Effector memory CD8-positive, alpha-beta T cell (primary cell): ENCODE data around the gene NOS3.

Experiments
- ATAC-seq: fragments of 150-1000 bp; cut with Tn5 transposase; replicated peaks from 2 replicates; pipeline ENCODE4 v1.10.0; 2021; ENCODE audit warnings: mild to moderate bottlenecking, moderate library complexity
- DNase-seq, 3 experiments: peaks; one replicate each; pipeline ENCODE4 v3.0.0; 2021
- H3K27ac Mint-ChIP-seq, 2 donors: one replicate each; pipeline ENCODE4 v1.8.0; 2022; ENCODE audit warnings: mild to moderate bottlenecking in 2 of 2, mixed read lengths in 2 of 2, moderate library complexity in 2 of 2
- H3K27me3 Mint-ChIP-seq, 2 donors: one replicate each; pipeline ENCODE4 v1.8.0; 2022; ENCODE audit warnings: mixed read lengths in 2 of 2
- H3K36me3 Mint-ChIP-seq: one replicate; pipeline ENCODE4 v1.8.0; 2022; ENCODE audit warnings: mild to moderate bottlenecking, moderate library complexity, mixed read lengths; ENCODE audit not compliant: insufficient read depth
- H3K4me1 Mint-ChIP-seq, 2 donors: one replicate each; pipeline ENCODE4 v1.8.0; 2022; ENCODE audit warnings: low read depth in 2 of 2, mixed read lengths in 2 of 2
- H3K4me3 Mint-ChIP-seq, 2 donors: one replicate each; pipeline ENCODE4 v1.8.0; 2022; ENCODE audit warnings: mild to moderate bottlenecking in 2 of 2, mixed read lengths in 2 of 2, moderate library complexity in 2 of 2
- H3K9me3 Mint-ChIP-seq, 2 donors: one replicate each; pipeline ENCODE4 v1.8.0; 2022; ENCODE audit warnings: mixed read lengths in 2 of 2

NOS3 gene

GRCh38 chr7:150997817-150998216 lies 7.0 kb downstream of the NOS3 start:
- no peaks in the 10 kb centered on the region for H3K9me3 Mint-ChIP-seq
- no peak overlapping the region for H3K4me3 Mint-ChIP-seq
- ATAC-seq: no peak
- peaks cover 18% of the 10 kb centered on the region for H3K36me3 Mint-ChIP-seq
- peak overlapping the region in 1 of 2 donors; percentile 49 for H3K27ac Mint-ChIP-seq
- no peak for DNase-seq
- peaks cover 0 to 10% of the 10 kb centered on the region in 2 donors for H3K27me3 Mint-ChIP-seq
- peaks cover 7 to 32% of the 10 kb centered on the region in 2 donors for H3K4me1 Mint-ChIP-seq

DNA sequence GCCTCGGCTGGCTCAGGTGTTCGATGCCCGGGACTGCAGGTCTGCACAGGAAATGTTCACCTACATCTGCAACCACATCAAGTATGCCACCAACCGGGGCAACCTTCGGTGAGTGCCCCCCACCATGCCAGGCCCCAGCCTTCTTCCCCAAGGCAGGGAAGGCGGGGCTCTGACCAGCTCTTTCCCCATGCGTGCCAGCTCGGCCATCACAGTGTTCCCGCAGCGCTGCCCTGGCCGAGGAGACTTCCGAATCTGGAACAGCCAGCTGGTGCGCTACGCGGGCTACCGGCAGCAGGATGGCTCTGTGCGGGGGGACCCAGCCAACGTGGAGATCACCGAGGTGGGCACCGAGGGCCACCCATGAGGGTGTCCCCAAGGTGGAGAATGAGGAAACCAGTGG lies 7.5 kb downstream of the NOS3 start:
- H3K36me3 Mint-ChIP-seq: peaks cover 18% of the 10 kb centered on the region
- DNase-seq (no peak), ATAC-seq (no peak)
- H3K9me3 Mint-ChIP-seq: no peaks in the 10 kb centered on the region
- no peak overlapping the region for H3K4me3 Mint-ChIP-seq
- H3K27me3 Mint-ChIP-seq: peaks cover 0 to 7% of the 10 kb centered on the region in 2 donors
- H3K4me1 Mint-ChIP-seq: peaks cover 7 to 30% of the 10 kb centered on the region in 2 donors
- H3K27ac Mint-ChIP-seq: peak overlapping the region in 1 of 2 donors; percentile 49

GRCh38 chr7:150999001-150999400 lies 8.2 kb downstream of the NOS3 start:
- ATAC-seq: no peak
- Mint-ChIP-seq H3K4me1 (peaks cover 7 to 27% of the 10 kb centered on the region in 2 donors), H3K36me3 (peaks cover 18% of the 10 kb centered on the region), H3K27me3 (peaks cover 0 to 7% of the 10 kb centered on the region in 2 donors), H3K4me3 (no peak overlapping the region), H3K9me3 (no peaks in the 10 kb centered on the region), H3K27ac (peak overlapping the region; percentile 66 to 71)
- no peak for DNase-seq

- peaks cover 18% of the 10 kb centered on the region for H3K36me3 Mint-ChIP-seq
- ATAC-seq: peak; percentile 83
- H3K27ac Mint-ChIP-seq: peak overlapping the region; percentile 66 to 71
- no peak overlapping the region for H3K4me3 Mint-ChIP-seq
- peaks cover 0 to 7% of the 10 kb centered on the region in 2 donors for H3K27me3 Mint-ChIP-seq
- no peaks in the 10 kb centered on the region for H3K9me3 Mint-ChIP-seq
- peak; percentile 40 to 52 (median 47) for DNase-seq
- peaks cover 7 to 24% of the 10 kb centered on the region in 2 donors for H3K4me1 Mint-ChIP-seq
Measured at GRCh38 chr7:150999497-151000230, 8.8 kb downstream of the NOS3 start.

GRCh38 chr7:151000897-151001495 lies 10.2 kb downstream of the NOS3 start:
- Mint-ChIP-seq H3K4me1 (peaks cover 7 to 22% of the 10 kb centered on the region in 2 donors), H3K4me3 (no peak overlapping the region), H3K27ac (peak overlapping the region in 1 of 2 donors; percentile 21), H3K27me3 (peaks cover 0 to 7% of the 10 kb centered on the region in 2 donors), H3K36me3 (peaks cover 18% of the 10 kb centered on the region), H3K9me3 (no peaks in the 10 kb centered on the region)
- DNase-seq: no peak
- ATAC-seq: no peak

DNA sequence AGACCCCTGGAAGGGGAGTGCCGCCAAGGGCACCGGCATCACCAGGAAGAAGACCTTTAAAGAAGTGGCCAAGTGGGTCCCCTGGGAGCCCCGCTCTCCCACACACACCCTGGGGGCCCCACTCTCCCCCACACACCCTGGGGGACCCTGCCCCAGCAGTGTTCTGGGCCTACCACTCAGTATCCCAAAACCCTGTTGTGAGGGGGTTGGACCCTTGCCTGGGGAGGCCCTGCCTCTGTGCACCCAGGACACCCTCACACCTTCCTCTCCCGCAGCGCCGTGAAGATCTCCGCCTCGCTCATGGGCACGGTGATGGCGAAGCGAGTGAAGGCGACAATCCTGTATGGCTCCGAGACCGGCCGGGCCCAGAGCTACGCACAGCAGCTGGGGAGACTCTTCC lies 10.7 kb downstream of the NOS3 start:
- no peak for DNase-seq
- Mint-ChIP-seq H3K27me3 (peaks cover 0 to 7% of the 10 kb centered on the region in 2 donors), H3K4me1 (peaks cover 7 to 22% of the 10 kb centered on the region in 2 donors), H3K27ac (no peak overlapping the region), H3K36me3 (peaks cover 18% of the 10 kb centered on the region), H3K9me3 (no peaks in the 10 kb centered on the region), H3K4me3 (no peak overlapping the region)
- ATAC-seq: no peak

GRCh38 chr7:151003572-151003971 lies 12.8 kb downstream of the NOS3 start:
- no peaks in the 10 kb centered on the region for H3K9me3 Mint-ChIP-seq
- H3K36me3 Mint-ChIP-seq: peaks cover 15% of the 10 kb centered on the region
- no peak overlapping the region for H3K4me3 Mint-ChIP-seq
- ATAC-seq: no peak
- no peak overlapping the region for H3K27ac Mint-ChIP-seq
- no peaks in the 10 kb centered on the region for H3K27me3 Mint-ChIP-seq
- H3K4me1 Mint-ChIP-seq: peaks cover 15 to 26% of the 10 kb centered on the region in 2 donors
- DNase-seq: no peak

DNA sequence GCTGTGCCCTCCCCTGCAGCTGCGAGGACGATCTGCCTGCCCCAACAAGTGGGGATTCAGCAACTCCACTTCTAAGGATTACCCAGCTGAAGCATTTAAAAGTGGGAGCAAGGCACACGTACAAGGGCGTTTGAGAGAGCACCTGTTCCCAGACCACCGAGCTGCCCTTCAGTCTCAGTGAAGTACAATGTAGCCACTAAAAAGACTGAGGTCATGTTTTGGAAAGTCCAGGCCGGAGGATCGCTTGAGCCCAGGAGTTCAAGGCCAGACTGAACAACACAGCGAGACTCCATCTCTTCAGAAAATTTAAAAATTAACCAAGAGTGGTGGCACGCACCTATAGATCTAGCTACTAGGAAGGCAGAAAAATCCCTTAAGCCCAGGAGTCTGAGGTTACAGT lies 14.7 kb downstream of the NOS3 start:
- Mint-ChIP-seq H3K9me3 (no peaks in the 10 kb centered on the region), H3K4me1 (peaks cover 21 to 25% of the 10 kb centered on the region in 2 donors), H3K36me3 (peaks cover 4% of the 10 kb centered on the region), H3K27ac (no peak overlapping the region), H3K4me3 (peak overlapping the region in 1 of 2 donors; percentile 27), H3K27me3 (no peaks in the 10 kb centered on the region)
- ATAC-seq: no peak
- no peak for DNase-seq

- no peak for ATAC-seq
- Mint-ChIP-seq H3K27me3 (no peaks in the 10 kb centered on the region), H3K4me1 (peaks cover 28 to 30% of the 10 kb centered on the region in 2 donors), H3K9me3 (no peaks in the 10 kb centered on the region), H3K36me3 (peaks cover 7% of the 10 kb centered on the region), H3K4me3 (peak overlapping the region in 1 of 2 donors; percentile 75), H3K27ac (peak overlapping the region in 1 of 2 donors; percentile 88)
- no peak for DNase-seq
Measured at GRCh38 chr7:151006590-151007300, 15.9 kb downstream of the NOS3 start.

GRCh38 chr7:151007469-151007898 lies 16.7 kb downstream of the NOS3 start:
- peaks cover 34 to 37% of the 10 kb centered on the region in 2 donors for H3K4me1 Mint-ChIP-seq
- DNase-seq (no peak), ATAC-seq (no peak)
- H3K9me3 Mint-ChIP-seq: no peaks in the 10 kb centered on the region
- H3K27ac Mint-ChIP-seq: peak overlapping the region; percentile 82 to 88
- H3K36me3 Mint-ChIP-seq: peaks cover 13% of the 10 kb centered on the region
- H3K27me3 Mint-ChIP-seq: no peaks in the 10 kb centered on the region
- H3K4me3 Mint-ChIP-seq: peak overlapping the region; percentile 75 to 84

DNA sequence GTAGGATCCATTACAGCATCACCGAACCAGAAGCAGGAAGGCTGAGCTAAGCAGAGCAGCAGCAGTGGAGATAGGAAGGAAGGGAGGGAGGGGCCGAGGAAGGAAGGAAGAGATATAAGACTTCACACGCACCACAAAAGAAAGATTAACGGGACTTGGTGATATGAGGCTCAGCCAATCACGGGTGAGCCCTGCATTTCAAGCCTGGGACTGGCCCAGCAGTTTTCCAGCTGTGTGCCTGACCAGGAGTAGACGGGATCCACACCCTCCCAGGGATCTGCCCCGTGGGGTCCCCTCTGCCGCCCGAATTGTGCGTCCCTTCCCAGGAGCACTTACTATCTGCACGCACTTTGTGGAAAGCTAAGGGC lies 17.3 kb downstream of the NOS3 start:
- Mint-ChIP-seq H3K27ac (peak overlapping the region; percentile 82 to 88), H3K36me3 (peaks cover 13% of the 10 kb centered on the region), H3K4me1 (peaks cover 37 to 41% of the 10 kb centered on the region in 2 donors), H3K4me3 (peak overlapping the region; percentile 75 to 84), H3K9me3 (no peaks in the 10 kb centered on the region), H3K27me3 (no peaks in the 10 kb centered on the region)
- peak; percentile 42 for ATAC-seq
- DNase-seq: no peak

DNA sequence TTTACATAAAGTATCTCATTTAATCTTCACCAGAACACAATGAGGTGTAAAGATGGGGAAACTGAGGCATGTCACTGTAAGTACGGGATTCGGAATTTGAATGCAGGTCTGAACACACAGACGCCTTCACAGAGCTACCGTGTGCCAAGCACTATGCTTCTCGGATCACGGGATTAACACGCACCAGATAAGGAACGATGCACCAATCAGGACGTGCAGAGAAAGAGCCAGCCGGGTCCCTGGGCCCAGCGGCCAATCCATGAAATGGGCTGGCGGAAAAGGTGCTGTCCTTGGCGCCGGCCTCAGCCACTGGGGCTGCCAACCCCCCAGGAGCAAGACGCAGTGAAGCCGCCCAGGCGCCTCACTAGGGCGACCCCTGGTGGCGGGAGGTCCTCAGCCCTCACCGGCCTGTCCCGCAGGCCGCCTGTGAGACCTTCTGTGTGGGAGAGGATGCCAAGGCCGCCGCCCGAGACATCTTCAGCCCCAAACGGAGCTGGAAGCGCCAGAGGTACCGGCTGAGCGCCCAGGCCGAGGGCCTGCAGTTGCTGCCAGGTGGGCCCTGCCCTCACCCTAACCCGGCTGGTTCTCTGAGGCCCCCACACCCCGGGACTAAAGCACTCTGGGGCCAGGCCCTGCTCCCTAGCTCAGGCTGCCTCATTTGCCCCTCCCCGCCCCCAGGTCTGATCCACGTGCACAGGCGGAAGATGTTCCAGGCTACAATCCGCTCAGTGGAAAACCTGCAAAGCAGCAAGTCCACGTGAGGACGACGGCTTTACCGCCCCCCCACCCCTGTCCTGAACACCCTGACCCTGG lies 17.9 kb downstream of the NOS3 start:
- peaks cover 39 to 41% of the 10 kb centered on the region in 2 donors for H3K4me1 Mint-ChIP-seq
- H3K27me3 Mint-ChIP-seq: no peaks in the 10 kb centered on the region
- peaks cover 16% of the 10 kb centered on the region for H3K36me3 Mint-ChIP-seq
- peak; percentile 57 for ATAC-seq
- H3K27ac Mint-ChIP-seq: peak overlapping the region; percentile 82 to 88
- H3K4me3 Mint-ChIP-seq: peak overlapping the region; percentile 75 to 84
- peak; percentile 84 to 85 (median 85) for DNase-seq
- H3K9me3 Mint-ChIP-seq: no peaks in the 10 kb centered on the region
